HCT116 (cell line): ENCODE results near the gene KIR3DL2. TPM values are rescaled to one million over a fixed set of nuclear protein-coding genes. Genes with fewer than 3 reads are reported as not detected.
"Not testable (repeated sequence)": the region's sequence is repeated elsewhere in the genome, so short reads cannot be mapped to it uniquely, and the experiment has no call there.

Experiments used
- ATAC-seq: fragments of 200-7000 bp; cut with Tn5 transposase; 2 replicates; pipeline ENCODE4 v1.9.1; 2020; ENCODE audit warnings: mild to moderate bottlenecking, moderate library complexity
- BruUV-seq: library from RNA; stranded (reverse); fragments of 400-500 nt; replicated peaks from 2 replicates; lab custom pipeline; 2021; lab: Mats Ljungman, UMichigan
- CTCF ChIA-PET: fragments of 300-600 bp; sonication (Branson Sonifier 250); formaldehyde crosslinking; loops from one replicate; lab custom pipeline; 2021; ENCODE audit warnings: antibody characterized with exemption; lab: Charles Lee
- POLR2A ChIA-PET: fragments of 300-600, 350-600 bp; sonication (Branson Sonifier 250); formaldehyde crosslinking; loops from one replicate; lab custom pipeline; 2021; ENCODE audit warnings: antibody characterized with exemption; lab: Charles Lee
- RAD21 ChIA-PET, 2 experiments: fragments of 300-600 bp; sonication (Branson Sonifier 250); formaldehyde crosslinking; loops; one replicate each; lab custom pipeline; 2023; ENCODE audit warnings: low total read pairs in 2 of 2; ENCODE audit not compliant: uncharacterized antibody in 2 of 2, unreplicated experiment in 2 of 2, low non-redundant PET in 1 of 2; lab: Charles Lee
- DNase-seq: peaks from one replicate; pipeline ENCODE4 v3.0.0-alpha.2; 2010; ENCODE audit warnings: low read depth, low spot score
- H2AFZ ChIP-seq: fragments of 200-600 bp; shearing (Covaris generic), sonication (generic); 2 replicates; pipeline ENCODE4 v1.6.1; 2017; ENCODE audit warnings: low read depth, mixed run types, mixed read lengths, antibody characterized with exemption, low read length; ENCODE audit not compliant: poor library complexity, severe bottlenecking
- H3K27ac ChIP-seq: 2 replicates; pipeline ENCODE4 v1.5.1; 2012; ENCODE audit warnings: low read depth, low read length
- H3K27me3 ChIP-seq: fragments of 200-600 bp; sonication (generic); 2 replicates; pipeline ENCODE4 v1.6.1; 2016; ENCODE audit warnings: mixed run types, low read length, mixed read lengths; ENCODE audit not compliant: insufficient read depth
- H3K36me3 ChIP-seq, 2 experiments: fragments of 200-500 bp in 1 of 2; fragments of 200-600 bp in 1 of 2; sonication (Bioruptor generic) in 1 of 2; sonication (generic) in 1 of 2; 2 replicates each; pipeline versions ENCODE4 v1.5.1 to v1.6.1; 2014 to 2016; ENCODE audit warnings: low read length in 2 of 2, inconsistent platforms in 1 of 2, mixed read lengths in 1 of 2, mixed run types in 1 of 2; ENCODE audit not compliant: insufficient read depth in 2 of 2, control insufficient read depth in 1 of 2
- H3K4me1 ChIP-seq, 2 experiments: fragments of 200-600 bp in 1 of 2; sonication (generic) in 1 of 2; 2 replicates each; pipeline versions ENCODE4 v1.5.1 to v1.6.1; 2012 to 2017; ENCODE audit warnings: low read length in 2 of 2, inconsistent platforms in 1 of 2, mild to moderate bottlenecking in 1 of 2, mixed read lengths in 1 of 2, mixed run types in 1 of 2, moderate library complexity in 1 of 2; ENCODE audit not compliant: insufficient read depth in 2 of 2, control insufficient read depth in 1 of 2
- H3K4me2 ChIP-seq: fragments of 200-600 bp; sonication (generic); 2 replicates; pipeline ENCODE4 v1.6.1; 2017; ENCODE audit warnings: mixed run types, low read length, mixed read lengths
- H3K4me3 ChIP-seq, 2 experiments: fragments of 200-600 bp in 1 of 2; sonication (generic) in 1 of 2; replicated peaks in 1 of 2; 2 replicates each; pipeline ENCODE4 v1.5.1; 2011 to 2016; ENCODE audit warnings: low read length in 2 of 2, control low read depth in 1 of 2, low read depth in 1 of 2, mild to moderate bottlenecking in 1 of 2, mixed read lengths in 1 of 2, mixed run types in 1 of 2
- H3K79me2 ChIP-seq: fragments of 200-600 bp; sonication (generic); 2 replicates; pipeline ENCODE4 v1.6.1; 2017; ENCODE audit warnings: mild to moderate bottlenecking, mixed run types, low read length, moderate library complexity, mixed read lengths; ENCODE audit not compliant: insufficient read depth
- H3K9ac ChIP-seq: fragments of 200-600 bp; sonication (generic); 2 replicates; pipeline ENCODE4 v1.6.1; 2016; ENCODE audit warnings: low read length, mixed read lengths
- H3K9me2 ChIP-seq: fragments of 200-600 bp; sonication (generic), shearing (Covaris generic); 2 replicates; pipeline ENCODE4 v1.6.1; 2017; ENCODE audit warnings: mixed run types, mild to moderate bottlenecking, moderate library complexity; ENCODE audit not compliant: insufficient read depth
- H3K9me3 ChIP-seq, 2 experiments: fragments of 200-500 bp in 1 of 2; fragments of 200-600 bp in 1 of 2; sonication (Bioruptor generic) in 1 of 2; sonication (generic) in 1 of 2; 2 replicates each; pipeline ENCODE4 v1.6.1; 2014 to 2017; ENCODE audit warnings: low read length in 2 of 2, mixed read lengths in 2 of 2, inconsistent platforms in 1 of 2, low read depth in 1 of 2, mild to moderate bottlenecking in 1 of 2, mixed run types in 1 of 2, moderate library complexity in 1 of 2; ENCODE audit not compliant: control insufficient read depth in 1 of 2, insufficient read depth in 1 of 2
- H4K20me1 ChIP-seq: fragments of 200-600 bp; sonication (generic), shearing (Covaris generic); 2 replicates; pipeline ENCODE4 v1.6.1; 2017; ENCODE audit warnings: mixed run types, mild to moderate bottlenecking, moderate library complexity; ENCODE audit not compliant: insufficient read depth
- EGR1 ChIP-seq: IDR thresholded peaks from 2 replicates; pipeline ENCODE4 v1.6.1; 2012; ENCODE audit warnings: low read depth
- ELF1 ChIP-seq: IDR thresholded peaks from 2 replicates; pipeline ENCODE4 v1.6.1; 2012; ENCODE audit warnings: low read depth, borderline replicate concordance
- EZH2 ChIP-seq: fragments of 200-600 bp; sonication (generic); IDR thresholded peaks from 2 replicates; pipeline ENCODE4 v1.6.1; 2017; ENCODE audit warnings: antibody characterized with exemption, mixed run types
- EZH2phosphoT487 ChIP-seq: fragments of 200-600 bp; IDR thresholded peaks from 2 replicates; pipeline ENCODE4 v1.6.1; 2018; ENCODE audit warnings: antibody characterized with exemption, borderline replicate concordance
- FOSL1 ChIP-seq: IDR thresholded peaks from 2 replicates; pipeline ENCODE4 v1.6.1; 2012; ENCODE audit warnings: low read depth
- POLR2A ChIP-seq: IDR thresholded peaks from 2 replicates; pipeline ENCODE4 v1.7.0; 2011; ENCODE audit warnings: borderline replicate concordance; ENCODE audit not compliant: insufficient read depth, insufficient read length; ENCODE audit errors: extremely low read depth
- SIN3A ChIP-seq: IDR thresholded peaks from 2 replicates; pipeline ENCODE4 v1.6.1; 2012; ENCODE audit warnings: low read depth
- SP1 ChIP-seq: IDR thresholded peaks from 2 replicates; pipeline ENCODE4 v1.6.1; 2012; ENCODE audit warnings: low read depth
- TCF7L2 ChIP-seq: IDR thresholded peaks from 2 replicates; pipeline ENCODE4 v1.7.0; 2011; ENCODE audit warnings: borderline replicate concordance, inconsistent platforms; ENCODE audit not compliant: insufficient read depth, insufficient read length; ENCODE audit errors: extremely low read depth
- ZFX ChIP-seq: fragments of 450-650 bp; IDR thresholded peaks from 2 replicates; pipeline ENCODE4 v1.6.1; 2017
- intact Hi-C: fragments of 100-400 bp; cut with micrococcal nuclease; formaldehyde crosslinking; loops from 2 replicates; pipeline ENCODE4 v1.10.0; 2022
- total RNA-seq: library from RNA; stranded (reverse); gene quantifications from one replicate; pipeline ENCODE4 v1.2.1, GENCODE V29; 2021; ENCODE audit not compliant: unreplicated experiment
- TF ChIP-seq, protein P1 (sequence below): IDR thresholded peaks from 2 replicates; pipeline ENCODE4 v1.6.1; 2012; ENCODE audit warnings: low read depth
- TF ChIP-seq, protein P2 (sequence below): IDR thresholded peaks from 2 replicates; pipeline ENCODE4 v1.6.1; 2012

The KIR3DL2 gene
- total RNA-seq, 1 experiment from 2014 or later = not detected

- ChIA-PET CTCF (no interaction called here), POLR2A (no interaction called here), RAD21 (no interaction called here)
- no peaks in the 10 kb centered on the region for H3K4me1 ChIP-seq
- no peaks in the 10 kb centered on the region for H3K36me3 ChIP-seq
- no peak overlapping the region for H2AFZ ChIP-seq
- no peak for ATAC-seq
- peaks cover 0 to 3% of the 10 kb centered on the region in 2 experiments; a peak in 1 of 4 replicates for H3K9me3 ChIP-seq
- no peak overlapping the region for H3K4me2 ChIP-seq
- BruUV-seq = no TSS peak
- no peak overlapping the region for H3K27ac ChIP-seq
- no peaks in the 10 kb centered on the region for H3K9me2 ChIP-seq
- no peaks in the 10 kb centered on the region for H3K79me2 ChIP-seq
- no peaks in the 10 kb centered on the region for H4K20me1 ChIP-seq
- TF ChIP-seq SIN3A (no peak), ZFX (no peak), EZH2phosphoT487 (no peak), POLR2A (no peak), EGR1 (no peak), ELF1 (no peak), EZH2 (no peak), TCF7L2 (no peak), FOSL1 (no peak), SP1 (no peak)
- TF ChIP-seq, protein P1, sequence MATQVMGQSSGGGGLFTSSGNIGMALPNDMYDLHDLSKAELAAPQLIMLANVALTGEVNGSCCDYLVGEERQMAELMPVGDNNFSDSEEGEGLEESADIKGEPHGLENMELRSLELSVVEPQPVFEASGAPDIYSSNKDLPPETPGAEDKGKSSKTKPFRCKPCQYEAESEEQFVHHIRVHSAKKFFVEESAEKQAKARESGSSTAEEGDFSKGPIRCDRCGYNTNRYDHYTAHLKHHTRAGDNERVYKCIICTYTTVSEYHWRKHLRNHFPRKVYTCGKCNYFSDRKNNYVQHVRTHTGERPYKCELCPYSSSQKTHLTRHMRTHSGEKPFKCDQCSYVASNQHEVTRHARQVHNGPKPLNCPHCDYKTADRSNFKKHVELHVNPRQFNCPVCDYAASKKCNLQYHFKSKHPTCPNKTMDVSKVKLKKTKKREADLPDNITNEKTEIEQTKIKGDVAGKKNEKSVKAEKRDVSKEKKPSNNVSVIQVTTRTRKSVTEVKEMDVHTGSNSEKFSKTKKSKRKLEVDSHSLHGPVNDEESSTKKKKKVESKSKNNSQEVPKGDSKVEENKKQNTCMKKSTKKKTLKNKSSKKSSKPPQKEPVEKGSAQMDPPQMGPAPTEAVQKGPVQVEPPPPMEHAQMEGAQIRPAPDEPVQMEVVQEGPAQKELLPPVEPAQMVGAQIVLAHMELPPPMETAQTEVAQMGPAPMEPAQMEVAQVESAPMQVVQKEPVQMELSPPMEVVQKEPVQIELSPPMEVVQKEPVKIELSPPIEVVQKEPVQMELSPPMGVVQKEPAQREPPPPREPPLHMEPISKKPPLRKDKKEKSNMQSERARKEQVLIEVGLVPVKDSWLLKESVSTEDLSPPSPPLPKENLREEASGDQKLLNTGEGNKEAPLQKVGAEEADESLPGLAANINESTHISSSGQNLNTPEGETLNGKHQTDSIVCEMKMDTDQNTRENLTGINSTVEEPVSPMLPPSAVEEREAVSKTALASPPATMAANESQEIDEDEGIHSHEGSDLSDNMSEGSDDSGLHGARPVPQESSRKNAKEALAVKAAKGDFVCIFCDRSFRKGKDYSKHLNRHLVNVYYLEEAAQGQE = no peak
- TF ChIP-seq, protein P2, sequence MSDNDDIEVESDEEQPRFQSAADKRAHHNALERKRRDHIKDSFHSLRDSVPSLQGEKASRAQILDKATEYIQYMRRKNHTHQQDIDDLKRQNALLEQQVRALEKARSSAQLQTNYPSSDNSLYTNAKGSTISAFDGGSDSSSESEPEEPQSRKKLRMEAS = no peak
- no peak overlapping the region for H3K9ac ChIP-seq
- H3K4me3 ChIP-seq = no peak overlapping the region
- H3K27me3 ChIP-seq = peaks cover 12% of the 10 kb centered on the region; the same call in 1 of the 2 replicates
- no peak for DNase-seq
- intact Hi-C loops = no loop called here
Measured at GRCh38 chr19:54806516-54806838, 43.8 kb upstream of the KIR3DL2 start.

DNA sequence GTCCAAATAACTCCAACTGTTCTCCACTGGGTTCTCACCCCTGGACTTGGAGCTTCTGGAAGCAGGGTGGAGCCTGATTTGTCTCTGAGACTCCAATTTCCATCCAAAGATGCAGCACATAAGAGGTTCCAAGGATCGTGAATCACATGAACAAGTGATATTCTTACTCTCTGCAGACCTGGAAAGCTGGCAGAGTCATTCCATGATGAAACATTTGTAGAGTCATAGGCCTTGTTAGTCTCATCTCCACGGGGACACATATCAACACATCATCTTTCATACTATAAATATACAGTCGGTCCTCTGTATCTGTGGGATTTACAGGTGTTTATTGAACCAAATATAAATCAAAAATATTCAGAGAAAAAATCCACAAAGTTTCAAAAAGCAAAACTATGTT lies 35.7 kb upstream of the KIR3DL2 start:
- POLR2A ChIA-PET, H3K36me3 ChIP-seq, H3K79me2 ChIP-seq, RAD21 ChIA-PET, H3K4me3 ChIP-seq, H2AFZ ChIP-seq, H4K20me1 ChIP-seq, H3K27me3 ChIP-seq, H3K27ac ChIP-seq, H3K9ac ChIP-seq, H3K9me3 ChIP-seq, DNase-seq, ATAC-seq, H3K9me2 ChIP-seq, H3K4me1 ChIP-seq, CTCF ChIA-PET, BruUV-seq, intact Hi-C loops, H3K4me2 ChIP-seq: not testable (repeated sequence)

DNA sequence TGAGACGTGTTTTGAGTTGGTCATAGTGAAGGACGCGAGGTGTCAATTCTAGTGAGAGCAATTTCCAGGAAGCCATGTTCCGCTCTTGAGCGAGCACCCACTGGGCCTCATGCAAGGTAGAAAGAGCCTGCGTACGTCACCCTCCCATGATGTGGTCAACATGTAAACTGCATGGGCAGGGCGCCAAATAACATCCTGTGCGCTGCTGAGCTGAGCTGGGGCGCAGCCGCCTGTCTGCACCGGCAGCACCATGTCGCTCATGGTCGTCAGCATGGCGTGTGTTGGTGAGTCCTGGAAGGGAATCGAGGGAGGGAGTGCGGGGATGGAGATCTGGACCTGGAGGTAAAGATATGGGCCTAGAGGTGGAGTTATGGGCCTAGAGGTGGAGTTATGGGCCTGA lies 34.0 kb upstream of the KIR3DL2 start, which contains the start of gene KIR3DL1:
KIR3DL1 (plus strand) TSS at position 218 of the 400 bp plus-strand sequence.
- H4K20me1 ChIP-seq, H3K4me3 ChIP-seq, RAD21 ChIA-PET, H2AFZ ChIP-seq, H3K4me1 ChIP-seq, H3K36me3 ChIP-seq, H3K9me2 ChIP-seq, POLR2A ChIA-PET, BruUV-seq, H3K27me3 ChIP-seq, H3K9me3 ChIP-seq, DNase-seq, H3K4me2 ChIP-seq, CTCF ChIA-PET, H3K79me2 ChIP-seq, ATAC-seq, H3K9ac ChIP-seq, H3K27ac ChIP-seq, intact Hi-C loops: not testable (repeated sequence)
